DMS 273 (cell line): ENCODE data around the gene TIAM1.
A peak's percentile ranks its signal among the peaks of the same experiment; 100 is the strongest.

Source experiments
- DNase-seq: peaks from one replicate; lab custom pipeline; 2025; ENCODE audit not compliant: unreplicated experiment; lab: John Stamatoyannopoulos, UW

Gene TIAM1

DNA sequence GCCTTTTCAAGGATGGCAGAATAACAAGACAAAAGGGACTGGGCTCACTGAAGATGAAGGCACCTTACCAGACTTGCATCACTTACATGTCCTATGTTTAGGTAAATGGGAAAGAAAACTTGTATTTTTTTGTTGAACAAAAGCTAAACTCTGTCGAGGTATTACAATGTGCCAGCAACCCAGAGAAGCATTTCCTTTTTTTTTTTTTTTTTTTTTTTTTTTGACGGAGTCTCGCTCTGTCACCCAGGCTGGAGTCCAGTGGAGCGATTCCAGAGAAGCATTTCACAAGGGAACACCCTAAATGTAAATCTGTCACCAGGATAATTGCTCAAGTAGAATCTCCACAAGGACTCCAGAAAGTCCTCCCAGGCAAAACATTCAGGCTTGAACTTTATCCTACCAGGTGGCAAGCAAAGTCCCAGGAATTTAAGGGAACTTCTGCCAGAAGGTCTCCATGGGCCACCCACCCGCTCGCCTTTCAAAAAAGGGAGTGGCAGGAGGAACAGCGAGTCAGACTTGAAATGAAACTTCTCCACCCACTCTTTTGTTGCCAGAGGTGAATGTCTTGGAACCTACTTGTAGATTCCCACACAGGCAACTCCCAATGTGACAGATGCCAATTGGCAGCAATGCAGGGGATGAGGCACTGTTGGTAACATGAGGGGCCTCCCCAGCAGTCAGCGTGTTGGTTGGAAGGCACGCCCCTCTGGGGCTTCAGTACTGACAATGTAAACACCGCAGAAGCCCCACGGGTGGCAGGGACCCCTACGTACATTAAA, 125.0 kb downstream of the TIAM1 start:
- DNase-seq, result peak; percentile 55

DNA sequence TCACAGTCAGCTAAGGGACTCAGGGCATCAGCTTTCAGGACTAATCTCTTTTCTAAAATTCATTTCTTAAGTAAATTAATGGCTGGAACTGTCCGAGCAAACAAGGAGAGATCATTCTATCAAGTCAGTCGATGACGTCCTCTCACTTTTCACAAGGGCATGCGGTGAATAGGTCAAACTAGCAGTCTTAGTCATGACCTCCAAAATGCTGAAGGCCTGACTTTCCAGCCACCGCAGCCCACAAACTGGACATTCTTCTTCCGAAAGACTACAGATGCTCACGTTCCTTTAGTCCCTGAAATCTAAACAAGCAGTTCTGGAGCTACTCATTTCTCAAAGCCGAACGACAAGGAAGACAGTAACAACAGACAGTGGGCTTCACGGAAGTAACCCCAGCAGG, 127.9 kb downstream of the TIAM1 start:
- DNase-seq, result no peak

DNA sequence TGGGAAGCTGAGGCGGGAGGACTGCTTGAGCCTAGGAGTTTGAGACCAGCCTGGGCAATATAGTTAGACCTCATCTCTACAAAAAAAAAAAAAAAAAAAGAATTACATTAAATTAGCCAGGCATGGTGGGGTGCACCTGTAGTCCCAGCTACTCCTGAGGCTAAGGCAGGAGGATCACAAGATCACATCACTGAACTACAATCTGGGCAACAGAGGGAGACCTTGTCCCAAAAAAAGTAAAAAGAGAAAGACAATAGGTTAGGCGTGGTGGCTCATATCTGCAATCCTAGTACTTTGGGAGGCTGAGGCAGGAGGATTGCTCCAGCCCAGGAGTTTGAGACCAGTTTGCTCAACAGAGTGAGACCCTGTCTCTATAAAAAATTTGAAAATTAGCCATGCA, 130.3 kb downstream of the TIAM1 start:
- no peak for DNase-seq

DNA sequence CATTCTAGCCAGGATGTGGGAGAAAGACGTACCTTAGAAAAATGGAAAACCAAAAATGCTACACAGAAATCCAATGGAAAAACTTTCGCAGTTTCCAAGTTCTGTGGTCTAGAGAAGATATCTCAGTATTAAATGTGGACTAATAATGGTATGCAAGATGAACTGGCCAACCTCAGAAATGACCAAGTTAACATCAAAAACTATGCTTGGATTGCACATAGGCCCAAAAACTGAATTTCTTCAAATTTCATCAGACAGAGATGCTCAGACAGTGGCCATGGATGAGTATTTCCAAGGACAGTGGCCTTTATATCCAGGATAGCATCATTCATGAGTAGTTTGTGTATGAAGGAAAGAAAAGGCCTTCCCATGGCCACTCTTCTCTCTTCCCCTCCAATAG, 132.2 kb downstream of the TIAM1 start:
- no peak for DNase-seq

DNA sequence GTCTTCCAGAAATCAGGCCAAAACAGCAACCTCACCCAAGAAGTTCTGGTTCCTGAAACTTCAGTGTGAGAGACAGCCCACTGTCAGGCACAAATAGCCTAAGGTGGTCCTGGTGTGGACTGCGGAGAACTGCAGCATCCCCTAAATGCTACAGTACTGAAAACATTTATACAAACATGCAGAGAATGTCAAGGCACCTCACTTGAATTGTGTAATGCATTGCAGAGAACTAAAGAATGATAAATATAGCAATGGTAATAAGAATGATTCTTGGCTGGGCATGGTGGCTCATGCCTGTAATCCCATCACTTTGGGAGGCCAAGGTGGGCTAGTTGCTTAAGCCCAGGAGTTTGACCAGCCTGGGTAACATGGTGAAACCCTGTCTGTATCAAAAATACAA, 138.6 kb downstream of the TIAM1 start:
- no peak for DNase-seq

DNA sequence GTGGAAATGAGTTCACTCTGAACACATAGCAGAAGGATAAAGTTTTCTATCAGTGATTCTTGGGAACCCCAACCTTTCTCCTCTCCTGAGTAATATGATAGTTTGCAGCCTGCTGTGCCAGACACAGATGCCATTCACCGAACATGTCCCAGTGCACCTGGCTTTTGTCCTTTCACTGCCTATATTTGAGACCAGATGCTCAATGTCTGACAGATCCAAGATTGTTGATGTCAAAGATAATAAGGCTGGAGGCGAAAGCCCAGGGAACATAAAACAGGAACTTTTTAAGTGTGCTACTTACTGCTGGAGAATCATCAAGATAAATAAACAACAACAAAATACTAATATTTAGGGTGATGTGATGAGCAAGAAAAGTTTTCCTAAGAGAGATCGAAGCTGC, 139.3 kb downstream of the TIAM1 start:
- peak; percentile 27 for DNase-seq

DNA sequence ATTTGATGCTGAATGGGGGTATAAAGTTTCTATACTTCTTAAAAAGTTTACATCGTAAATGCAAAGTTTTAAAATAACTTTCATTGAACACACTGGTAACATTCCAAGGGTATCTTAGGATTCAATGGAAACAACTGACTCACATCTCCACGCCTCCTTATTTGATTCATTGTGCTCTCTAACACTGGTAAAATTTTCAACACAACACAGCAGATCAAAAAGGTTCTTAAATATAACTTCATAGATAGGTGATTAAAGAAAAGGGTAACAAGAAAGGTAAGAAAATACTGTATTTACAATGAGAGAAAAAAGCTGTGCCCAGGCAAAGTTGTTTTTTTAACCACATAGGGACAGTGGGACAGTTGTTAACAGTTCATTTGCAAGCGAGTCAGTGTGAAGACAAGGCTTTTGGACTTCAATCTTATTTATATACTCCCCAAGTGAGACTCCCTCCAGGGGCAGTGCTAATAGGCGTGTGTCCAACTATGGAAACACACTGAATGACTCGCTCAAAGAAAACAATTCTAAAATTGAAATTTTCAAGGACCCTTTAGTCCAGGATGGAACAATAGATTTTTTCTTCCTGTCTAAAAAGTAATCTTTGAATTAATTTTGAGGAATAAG, 140.5 kb downstream of the TIAM1 start:
- no peak for DNase-seq

DNA sequence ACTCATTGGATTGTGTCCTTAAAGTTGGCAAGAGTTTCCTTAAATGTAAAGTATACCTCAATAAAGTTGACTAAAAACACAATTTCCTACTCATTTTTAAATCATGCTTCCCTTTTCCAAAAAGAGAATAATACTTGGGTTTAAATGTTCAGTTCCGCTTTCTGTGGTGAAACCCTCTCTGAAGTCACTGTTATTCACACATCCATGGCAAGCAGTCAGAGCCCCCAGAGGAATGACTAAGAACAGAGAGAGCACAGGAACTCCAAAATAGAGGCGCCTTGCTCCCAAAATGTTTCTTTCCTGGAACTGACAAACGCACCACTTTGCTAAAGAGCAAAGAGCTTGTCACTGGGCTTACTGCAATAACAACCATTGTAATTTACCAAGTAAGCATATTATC, 142.5 kb downstream of the TIAM1 start:
- DNase-seq, result no peak

DNA sequence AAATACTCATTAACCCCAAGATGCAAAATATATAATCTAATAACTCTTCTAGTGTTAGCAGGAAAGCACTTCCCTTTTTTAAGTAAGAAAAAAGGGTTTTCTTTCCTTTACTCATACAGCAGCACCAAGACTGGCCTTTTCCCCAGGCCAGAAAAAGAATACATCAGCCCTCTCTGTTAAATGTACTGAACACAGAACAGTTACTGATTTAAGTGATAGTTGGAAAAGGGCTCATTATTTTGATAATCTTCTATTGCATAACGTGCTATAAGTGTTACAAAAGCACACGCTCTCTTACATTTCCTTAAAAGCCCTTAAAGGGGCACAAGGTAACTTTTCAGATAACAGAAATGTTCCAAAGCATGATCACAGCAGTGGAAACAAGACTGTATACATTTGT, 142.9 kb downstream of the TIAM1 start:
- no peak for DNase-seq

DNA sequence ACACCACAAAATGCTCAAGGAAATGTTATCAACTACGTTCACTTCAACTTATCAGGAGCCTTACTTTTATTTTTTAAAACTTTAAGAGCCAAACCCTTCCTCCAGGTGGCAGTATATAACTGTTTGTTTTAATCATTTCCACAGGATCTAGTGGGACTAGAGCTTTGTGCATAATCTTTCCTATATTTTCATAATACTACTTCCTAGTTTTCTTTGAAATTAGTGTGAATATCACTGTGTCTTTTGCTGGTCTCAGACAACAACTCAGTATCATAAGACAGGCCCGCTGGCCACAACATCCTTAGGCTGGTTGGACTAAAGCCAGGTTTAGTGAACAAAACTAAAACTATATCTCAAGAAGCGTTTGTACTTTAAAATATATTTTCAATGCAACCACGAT, 145.5 kb downstream of the TIAM1 start:
- peak; percentile 80 for DNase-seq

DNA sequence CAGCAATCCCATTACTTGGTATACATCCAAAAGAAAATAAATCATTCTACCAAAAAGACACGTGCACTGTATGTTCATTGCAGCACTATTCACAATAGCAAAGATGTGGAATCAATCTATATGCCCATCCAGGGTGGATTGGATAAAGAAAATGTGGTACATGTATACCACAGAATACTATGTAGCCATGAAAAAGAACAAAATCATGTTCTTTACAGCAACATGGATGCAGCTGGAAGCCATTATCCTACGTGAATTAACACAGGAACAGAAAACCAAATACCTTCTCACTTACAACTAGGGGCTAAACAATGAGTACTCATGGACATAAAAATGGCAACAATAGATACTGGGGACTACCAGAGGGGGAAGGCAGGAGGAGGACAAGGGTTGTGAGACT, 147.3 kb downstream of the TIAM1 start:
- DNase-seq, result no peak

DNA sequence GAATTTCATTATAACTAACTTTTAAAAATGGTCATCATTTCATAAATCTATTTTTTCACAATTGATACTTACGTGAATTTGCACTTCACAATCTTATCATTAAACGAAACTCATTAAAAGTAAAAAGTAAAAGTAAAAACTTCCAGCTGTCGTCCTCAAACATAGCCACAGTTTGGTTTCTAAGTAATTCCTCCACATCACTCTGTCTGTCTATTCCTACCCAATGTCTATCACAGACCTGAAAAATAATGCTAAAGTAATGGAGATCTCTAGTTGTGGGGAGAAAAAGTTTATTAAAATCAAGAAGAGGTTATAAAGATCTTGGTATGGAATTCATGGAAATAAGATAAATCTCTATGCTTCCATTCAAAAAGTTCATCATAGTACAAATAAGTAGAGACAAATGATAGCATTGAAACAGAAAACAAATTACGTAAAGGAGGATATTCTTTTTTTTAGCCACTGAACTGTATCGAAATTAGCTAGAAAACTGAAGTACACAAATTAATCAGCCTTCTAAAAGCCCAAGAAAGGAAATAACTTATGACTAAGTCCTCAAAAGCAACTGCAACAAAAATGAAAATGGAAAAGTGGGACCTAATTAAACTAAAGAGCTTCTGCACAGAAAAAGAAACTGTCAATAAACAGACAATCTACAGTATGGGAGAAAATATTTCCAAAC, 148.6 kb downstream of the TIAM1 start:
- DNase-seq, result no peak

DNA sequence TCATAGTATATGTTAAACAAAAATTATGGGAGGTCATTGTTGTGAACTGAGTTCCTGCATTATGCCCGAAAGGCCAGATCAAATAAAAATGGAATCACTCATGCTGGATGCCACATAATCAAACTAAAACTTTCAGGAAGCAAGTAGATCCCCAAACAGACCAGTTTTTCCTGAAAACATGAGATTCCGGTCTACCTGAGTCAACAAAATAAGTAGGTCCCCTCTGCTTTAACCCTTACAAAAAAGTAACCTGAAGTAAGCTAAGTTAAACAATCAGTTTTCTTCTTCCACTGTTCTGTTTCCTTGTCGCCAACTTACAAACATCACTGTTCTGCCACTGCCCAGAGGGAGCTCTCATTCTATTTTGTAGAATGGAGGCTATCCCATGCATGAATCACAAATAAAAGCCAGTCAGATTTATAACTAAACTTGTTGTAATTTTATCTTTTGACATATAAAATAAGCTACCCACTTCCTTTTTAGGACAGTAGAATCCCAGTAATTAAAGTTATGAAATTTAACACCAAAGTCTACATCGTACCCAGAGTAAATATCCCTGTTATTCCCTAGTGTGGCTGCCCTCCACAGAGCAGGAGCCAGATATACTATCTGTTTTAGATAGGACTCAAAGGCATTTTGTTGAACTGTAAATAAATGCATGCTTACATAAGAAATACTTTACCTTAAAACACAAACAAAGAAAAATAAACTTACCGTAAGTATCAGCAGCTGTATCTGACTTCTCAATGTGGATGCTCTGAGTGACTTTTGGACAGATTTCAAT, 149.4 kb downstream of the TIAM1 start:
- DNase-seq, result no peak

DNA sequence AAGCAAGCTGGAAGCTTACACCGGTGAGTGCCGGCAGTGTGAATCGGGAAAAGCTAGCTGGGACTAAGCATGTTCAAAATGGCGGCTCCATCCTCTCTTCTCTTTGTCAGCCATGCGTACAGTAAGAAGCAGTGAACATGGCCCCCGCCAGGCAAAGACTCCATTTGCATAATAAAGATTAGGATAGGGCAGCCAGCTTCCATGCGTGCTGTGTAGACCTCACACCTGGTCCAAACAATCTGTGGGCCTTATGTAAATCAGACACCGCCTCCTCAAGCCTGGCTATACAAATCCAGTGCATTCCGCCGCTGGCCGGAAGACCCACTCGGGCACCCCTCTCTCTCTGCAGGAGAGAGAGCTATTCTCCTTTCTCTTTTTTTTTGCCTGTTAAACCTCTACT, 150.3 kb downstream of the TIAM1 start:
- DNase-seq, result no peak

DNA sequence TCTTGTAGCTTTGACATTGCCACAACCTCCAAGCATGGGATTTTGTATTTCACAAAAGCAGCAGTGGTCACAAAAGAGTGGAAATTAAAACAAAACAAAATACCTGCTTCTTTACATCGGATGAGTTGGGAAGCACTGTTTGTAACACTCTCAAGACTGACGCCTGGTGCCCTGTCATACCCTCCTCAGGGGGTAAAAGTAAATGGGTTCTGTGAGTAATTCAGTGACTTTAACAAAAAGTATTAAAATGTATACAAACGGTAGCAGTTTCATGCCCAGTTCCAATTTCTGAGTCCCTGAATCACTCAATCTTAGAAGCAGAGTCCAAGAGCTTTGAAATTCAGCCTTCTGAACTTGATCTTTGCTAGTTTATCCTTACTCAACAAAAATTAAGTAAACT, 152.5 kb downstream of the TIAM1 start:
- DNase-seq, result no peak

DNA sequence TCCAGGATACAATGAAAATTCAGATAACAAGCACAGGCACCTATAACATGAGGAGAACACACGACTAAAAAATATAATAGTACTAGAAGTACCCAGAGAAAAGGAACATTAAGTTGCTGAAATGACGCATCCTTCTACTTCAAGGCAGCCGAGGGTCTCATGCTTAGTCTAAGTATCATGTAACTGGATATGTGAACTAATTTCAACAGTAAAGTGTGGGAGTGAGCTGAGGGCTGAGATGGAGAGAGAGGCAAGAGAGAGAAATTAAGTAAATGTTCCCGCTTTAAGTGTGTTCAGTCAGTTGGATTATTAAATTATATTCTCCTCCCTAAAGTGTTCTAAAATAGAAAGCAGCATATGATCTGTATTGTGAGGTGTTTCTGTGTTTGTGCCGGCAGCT, 153.5 kb downstream of the TIAM1 start:
- no peak for DNase-seq

DNA sequence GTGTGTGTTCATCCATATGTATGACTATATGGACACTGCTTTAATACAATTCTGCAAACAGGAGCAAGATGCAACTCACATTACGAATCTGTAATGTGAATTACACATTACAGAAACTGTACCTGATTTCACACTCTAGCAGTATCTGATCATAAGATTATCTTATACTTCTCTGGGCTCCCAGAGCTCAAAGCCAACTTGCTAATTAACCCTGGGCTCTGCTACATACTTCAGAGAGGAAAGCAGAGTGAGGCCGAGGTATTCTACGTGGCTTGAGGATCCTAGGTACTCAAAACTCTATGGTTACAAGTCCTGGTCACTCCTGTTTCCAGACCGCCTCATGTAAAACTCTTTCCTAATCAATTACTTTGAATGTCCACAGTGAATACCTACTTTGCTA, 156.6 kb downstream of the TIAM1 start:
- DNase-seq, result no peak

DNA sequence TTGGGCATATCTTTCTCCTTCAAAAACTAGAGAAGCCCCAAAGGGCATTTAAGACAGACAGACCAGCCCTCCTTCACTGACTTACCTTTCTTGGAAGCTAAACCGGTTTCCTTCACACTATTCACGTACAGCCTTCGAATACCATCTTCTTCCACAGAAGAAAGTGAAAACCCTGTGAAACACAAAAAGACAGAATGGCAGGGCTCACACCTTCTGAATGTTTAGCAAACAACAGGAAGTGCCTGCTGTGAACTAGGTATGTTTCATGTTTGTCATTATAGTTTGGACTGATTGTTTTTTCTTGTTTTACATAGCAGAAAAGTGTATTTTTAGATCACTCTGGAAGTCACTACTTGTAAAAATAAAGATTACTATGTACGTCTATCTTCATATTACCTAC, 157.1 kb downstream of the TIAM1 start:
- DNase-seq, result no peak

DNA sequence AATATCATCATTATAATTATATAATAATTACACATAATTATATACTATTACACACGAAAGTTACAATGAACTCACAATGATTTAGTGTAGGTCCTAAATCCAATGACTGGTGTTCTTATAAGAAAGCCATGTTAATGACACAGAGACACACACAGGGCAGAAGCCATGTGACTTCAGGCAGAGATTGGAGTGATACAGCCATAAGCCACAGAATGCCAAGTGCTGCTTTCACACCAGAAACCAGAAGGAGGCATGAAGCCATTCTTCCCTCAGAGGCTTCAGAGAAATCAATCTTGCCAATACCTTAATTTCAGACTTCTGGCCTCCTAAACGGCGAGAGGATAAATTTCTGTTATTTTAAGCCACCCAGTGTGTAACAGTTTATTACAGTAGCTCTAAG, 158.4 kb downstream of the TIAM1 start:
- DNase-seq, result no peak

DNA sequence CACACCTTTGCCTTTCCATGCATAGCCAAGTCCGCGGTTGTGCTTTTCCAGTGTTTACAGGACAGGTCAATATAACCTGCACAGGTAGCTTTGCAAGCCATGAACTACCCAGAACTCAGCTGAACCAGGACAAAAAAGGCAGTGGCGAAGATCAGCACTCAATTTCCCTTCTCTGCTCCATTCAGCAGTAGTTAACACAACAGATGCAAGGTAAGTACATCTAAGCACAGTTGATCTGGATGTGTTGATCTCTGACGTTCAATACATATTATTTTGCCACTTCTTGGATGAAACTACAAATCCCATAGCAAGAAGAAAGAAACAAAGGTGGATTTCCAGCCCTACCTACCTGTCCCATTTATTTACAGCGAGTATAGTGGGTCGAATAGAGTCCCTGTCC, 159.2 kb downstream of the TIAM1 start:
- DNase-seq, result no peak

DNA sequence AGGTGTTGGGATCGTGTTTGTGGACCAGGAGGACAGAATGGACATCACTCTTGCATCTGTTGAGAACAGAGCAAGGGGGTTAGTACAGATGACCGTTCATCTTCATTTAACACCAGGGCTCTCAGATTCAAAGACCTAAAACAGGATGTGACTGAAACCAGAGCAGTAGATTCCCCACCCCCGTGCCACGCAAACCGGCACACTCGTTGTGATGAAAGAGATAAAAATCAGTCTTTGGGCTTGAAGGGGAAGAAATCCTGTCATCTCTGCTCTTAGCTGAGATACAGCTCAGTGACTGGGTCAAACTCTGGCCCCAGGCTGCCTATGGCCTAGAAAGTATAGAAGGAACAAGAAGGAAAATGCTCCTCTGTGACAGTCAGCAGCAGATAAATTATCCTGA, 159.6 kb downstream of the TIAM1 start:
- DNase-seq, result no peak
